GM12892 (cell line): Measurements from ENCODE around the gene NBEA.

Source experiments
- POLR2A ChIP-seq: IDR thresholded peaks from 2 replicates; pipeline ENCODE4 v1.6.1; 2011; ENCODE audit warnings: low read depth, low read length, control low read depth
- POLR2AphosphoS5 ChIP-seq: IDR thresholded peaks from 2 replicates; pipeline ENCODE4 v1.6.1; 2011; ENCODE audit warnings: low read depth, low read length, control low read depth
- TAF1 ChIP-seq: IDR thresholded peaks from 2 replicates; pipeline ENCODE4 v1.6.1; 2011; ENCODE audit warnings: low read depth, mild to moderate bottlenecking, control low read depth, low read length, borderline replicate concordance

GRCh38 chr13:35479706-35480105 lies 537.6 kb downstream of the NBEA start:
- TF ChIP-seq POLR2A: no peak
- TF ChIP-seq TAF1: no peak
- no peak for TF ChIP-seq POLR2AphosphoS5
